Measurements from ENCODE around the gene TSPAN13.

The TSPAN13 gene

GRCh38 chr7:16795624-16796023, 42.1 kb downstream of the TSPAN13 start:
- ChIA-PET POLR2A (no interaction called here), CTCF (no interaction called here)
- DNase-seq (ENCODE audit: low read depth, low spot score): no peak
- TF ChIP-seq CTCF (IDR thresholded peaks at IDR 0.05; ENCODE audit: insufficient read depth, low read length, missing control alignments): no peak
- no peak overlapping the region for H3K4me3 ChIP-seq (ENCODE audit: low read depth, low read length)

- peak; percentile 28 for DNase-seq (ENCODE audit: low read depth, low spot score)
- no peak overlapping the region for H3K4me3 ChIP-seq (ENCODE audit: low read depth, low read length)
- TF ChIP-seq CTCF (IDR thresholded peaks at IDR 0.05; ENCODE audit: insufficient read depth, low read length, missing control alignments): peak; percentile 42
- ChIA-PET CTCF (interaction anchor here (0.7 to 5.1 kb wide), 29 partner anchors 8 to 846 kb away, joined by 3 to 88 read pairs (median 4); no protein-coding TSS in a partner anchor), POLR2A (no interaction called here)
These were observed 47.6 kb downstream of the TSPAN13 start for GRCh38 chr7:16801111-16801542.

GRCh38 chr7:16801579-16801978, 48.0 kb downstream of the TSPAN13 start:
- TF ChIP-seq CTCF (IDR thresholded peaks at IDR 0.05; ENCODE audit: insufficient read depth, low read length, missing control alignments): no peak
- H3K4me3 ChIP-seq (ENCODE audit: low read depth, low read length): no peak overlapping the region
- DNase-seq (ENCODE audit: low read depth, low spot score): no peak
- POLR2A ChIA-PET: no interaction called here
- CTCF ChIA-PET: interaction anchor here (0.7 to 5.1 kb wide), 30 partner anchors 8 to 845 kb away, joined by 3 to 88 read pairs (median 4); no protein-coding TSS in a partner anchor

- POLR2A ChIA-PET: no interaction called here
- DNase-seq (ENCODE audit: low read depth, low spot score): no peak
These were observed 49.6 kb downstream of the TSPAN13 start for GRCh38 chr7:16803125-16803524.

GRCh38 chr7:16803881-16804673, 50.5 kb downstream of the TSPAN13 start:
- ChIA-PET CTCF (interaction anchor here (0.9 to 3.6 kb wide), 5 partner anchors 9 to 117 kb away, joined by 3 to 18 read pairs (median 3); no protein-coding TSS in a partner anchor), POLR2A (no interaction called here)
- DNase-seq (ENCODE audit: low read depth, low spot score): no peak
- H3K4me3 ChIP-seq (ENCODE audit: low read depth, low read length): no peak overlapping the region
- TF ChIP-seq CTCF (IDR thresholded peaks at IDR 0.05; ENCODE audit: insufficient read depth, low read length, missing control alignments): no peak

More at GRCh38 chr7:16803125-16803524, 49.6 kb downstream of the TSPAN13 start:
- CTCF ChIA-PET: interaction anchor here (0.8 to 5.1 kb wide), 7 partner anchors 10 to 114 kb away, joined by 3 to 88 read pairs (median 18); no protein-coding TSS in a partner anchor
- H3K4me3 ChIP-seq (ENCODE audit: low read depth, low read length): no peak overlapping the region
- no peak for TF ChIP-seq CTCF (IDR thresholded peaks at IDR 0.05; ENCODE audit: insufficient read depth, low read length, missing control alignments)

GRCh38 chr7:16804674-16805439, 51.3 kb downstream of the TSPAN13 start, which contains the start of gene AGR2:
Gene AGR2, minus strand, starts transcription at chr7:16804999. Its CDS starts 3,203 bp downstream, at chr7:16801796.
- H3K4me3 ChIP-seq (ENCODE audit: low read depth, low read length): no peak within 1 kb of the TSS
- ChIA-PET CTCF (interaction anchor here (0.9 to 1.1 kb wide), 4 partner anchors 10 to 116 kb away, joined by 3 read pairs; no protein-coding TSS in a partner anchor), POLR2A (no interaction called here)
- TF ChIP-seq CTCF (IDR thresholded peaks at IDR 0.05; ENCODE audit: insufficient read depth, low read length, missing control alignments): no peak
- no peak for DNase-seq (ENCODE audit: low read depth, low spot score)

Data from AG04449 (cell line).